HUES64 (cell line): ENCODE results near the gene RENBP.
A peak's percentile ranks its signal among the peaks of the same experiment; 100 is the strongest.

ENCODE experiments used
- H3K27ac ChIP-seq: 2 replicates; pipeline ENCODE4 v1.7.0; 2013; ENCODE audit warnings: low read depth, low read length, inconsistent platforms
- H3K27me3 ChIP-seq: 2 replicates; pipeline ENCODE4 v1.6.1; 2013; ENCODE audit warnings: mild to moderate bottlenecking, low read length; ENCODE audit not compliant: insufficient read depth
- H3K36me3 ChIP-seq: 2 replicates; pipeline ENCODE4 v1.6.1; 2013; ENCODE audit warnings: mild to moderate bottlenecking, low read length; ENCODE audit not compliant: insufficient read depth
- H3K4me1 ChIP-seq: 2 replicates; pipeline ENCODE4 v1.6.1; 2013; ENCODE audit warnings: mild to moderate bottlenecking, low read length, moderate library complexity; ENCODE audit not compliant: insufficient read depth
- H3K4me3 ChIP-seq: 2 replicates; pipeline ENCODE4 v1.5.1; 2013; ENCODE audit warnings: mild to moderate bottlenecking, low read length, moderate library complexity
- H3K9ac ChIP-seq: 2 replicates; pipeline ENCODE4 v1.6.1; 2013; ENCODE audit warnings: mild to moderate bottlenecking, low read depth, low read length
- H3K9me3 ChIP-seq: 2 replicates; pipeline ENCODE4 v1.6.1; 2013; ENCODE audit warnings: low read depth, low read length; ENCODE audit not compliant: insufficient read depth
- WGBS: fragments of 150-250, 120-280 bp; methylation state at CpG from one replicate; pipeline ENCODE4 v1.1.7; 2013; ENCODE audit warnings: missing lambda C conversion rate; 5-methylcytosine and 5-hydroxymethylcytosine counted together

The RENBP gene

DNA sequence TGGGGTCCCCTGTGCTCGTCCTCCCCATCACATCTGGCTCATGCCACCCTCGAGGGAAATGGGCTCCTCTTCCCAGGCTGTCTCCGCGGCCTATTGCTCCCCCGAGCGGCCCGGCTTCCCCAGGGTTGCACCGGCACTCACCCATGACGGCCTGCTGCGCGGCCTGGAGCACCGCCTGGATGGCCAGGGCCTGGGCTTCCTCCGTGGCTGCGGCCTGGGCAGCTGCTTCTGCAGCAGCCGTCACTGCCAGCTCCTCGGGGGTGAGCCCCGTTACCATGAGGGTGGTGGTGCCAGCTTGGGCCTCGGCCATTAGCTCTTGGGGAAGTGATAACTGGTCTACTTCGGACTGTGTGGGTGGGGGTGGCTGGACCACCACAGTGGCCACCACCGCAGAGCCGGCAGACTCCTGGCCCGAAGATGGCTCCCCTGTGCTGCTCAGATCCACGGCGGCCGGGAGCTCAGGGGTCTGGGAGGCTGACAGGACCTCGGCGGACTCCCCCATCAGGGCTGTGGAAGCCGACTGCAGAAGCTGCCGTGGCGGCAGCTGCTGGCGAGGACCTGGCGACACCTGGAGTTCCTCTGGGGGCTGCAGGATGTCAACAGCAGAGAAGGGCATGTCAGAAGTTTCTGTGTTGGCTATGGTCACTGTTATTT, 8.1 kb upstream of the RENBP start:
- H3K4me3 ChIP-seq, result no peak overlapping the region
- peak overlapping the region; percentile 79 for H3K27ac ChIP-seq
- 95% methylated on average over 32 of the region's 32 CpGs for WGBS
- no peak overlapping the region for H3K9ac ChIP-seq
- H3K4me1 ChIP-seq, result 0 out of 2 replicates have a peak, but pooled peaks cover 4% of the 10 kb centered on the region
- no peaks in the 10 kb centered on the region for H3K27me3 ChIP-seq
- peaks cover 86% of the 10 kb centered on the region for H3K36me3 ChIP-seq
- H3K9me3 ChIP-seq, result no peaks in the 10 kb centered on the region

DNA sequence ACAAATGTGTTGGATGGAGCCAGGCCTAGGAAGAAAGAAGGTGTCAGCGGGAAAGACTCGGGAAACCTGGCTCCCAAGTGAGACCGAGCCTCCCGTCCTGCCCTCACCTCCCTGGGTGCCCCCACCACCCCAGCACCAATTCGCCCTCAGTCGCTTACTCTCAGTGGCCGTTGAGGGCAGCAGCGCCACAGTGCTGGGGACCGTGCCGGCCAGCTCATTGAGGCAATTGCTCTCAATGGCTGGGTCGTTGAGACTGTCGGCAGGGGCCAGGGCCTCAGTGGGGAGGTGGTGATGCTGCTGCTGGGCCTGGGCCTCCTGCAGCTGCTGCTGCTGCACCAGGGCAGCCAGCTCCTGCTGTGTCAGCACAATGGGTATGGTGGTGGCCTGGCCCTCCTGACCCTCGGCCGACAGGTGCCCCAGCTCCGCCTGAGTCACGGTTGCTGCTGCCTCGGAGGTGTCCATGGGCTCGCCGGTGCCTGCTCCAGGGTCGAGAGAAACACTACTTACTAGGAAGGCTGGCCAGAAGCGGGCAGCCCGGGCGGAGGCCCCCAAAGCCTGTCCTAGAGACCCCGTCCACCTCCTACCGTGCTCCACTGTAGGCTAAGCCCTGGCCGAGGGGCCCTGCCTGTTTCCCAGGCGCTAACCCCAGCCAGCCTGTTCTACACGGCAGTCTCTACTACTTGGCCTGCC, 7.4 kb upstream of the RENBP start:
- WGBS, result 94% methylated on average over 28 of the region's 28 CpGs

GRCh38 chrX:153950127-153950526, 5.7 kb upstream of the RENBP start:
- 0 out of 2 replicates have a peak, but pooled peaks cover 5% of the 10 kb centered on the region for H3K4me1 ChIP-seq
- no peak overlapping the region for H3K4me3 ChIP-seq
- no peaks in the 10 kb centered on the region for H3K9me3 ChIP-seq
- WGBS, result 89% methylated on average over 19 of the region's 19 CpGs
- no peak overlapping the region for H3K27ac ChIP-seq
- no peaks in the 10 kb centered on the region for H3K27me3 ChIP-seq
- no peak overlapping the region for H3K9ac ChIP-seq
- H3K36me3 ChIP-seq, result peaks cover 66% of the 10 kb centered on the region

More for the DNA sequence above, 7.4 kb upstream of the RENBP start:
- Histone ChIP-seq H3K4me3 (no peak overlapping the region), H3K27ac (no peak overlapping the region; the same call in 1 of the 2 replicates), H3K9me3 (no peaks in the 10 kb centered on the region), H3K36me3 (peaks cover 83% of the 10 kb centered on the region), H3K4me1 (0 out of 2 replicates have a peak, but pooled peaks cover 5% of the 10 kb centered on the region), H3K9ac (no peak overlapping the region), H3K27me3 (no peaks in the 10 kb centered on the region)

- no peaks in the 10 kb centered on the region for H3K9me3 ChIP-seq
- no peak overlapping the region for H3K9ac ChIP-seq
- H3K27me3 ChIP-seq, result no peaks in the 10 kb centered on the region
- 77% methylated on average over 25 of the region's 30 CpGs for WGBS
- peak overlapping the region; percentile 84 for H3K27ac ChIP-seq
- peaks cover 56% of the 10 kb centered on the region for H3K36me3 ChIP-seq
- no peak overlapping the region for H3K4me3 ChIP-seq
- 0 out of 2 replicates have a peak, but pooled peaks cover 5% of the 10 kb centered on the region for H3K4me1 ChIP-seq
Measured at GRCh38 chrX:153948847-153949805, 4.7 kb upstream of the RENBP start.

DNA sequence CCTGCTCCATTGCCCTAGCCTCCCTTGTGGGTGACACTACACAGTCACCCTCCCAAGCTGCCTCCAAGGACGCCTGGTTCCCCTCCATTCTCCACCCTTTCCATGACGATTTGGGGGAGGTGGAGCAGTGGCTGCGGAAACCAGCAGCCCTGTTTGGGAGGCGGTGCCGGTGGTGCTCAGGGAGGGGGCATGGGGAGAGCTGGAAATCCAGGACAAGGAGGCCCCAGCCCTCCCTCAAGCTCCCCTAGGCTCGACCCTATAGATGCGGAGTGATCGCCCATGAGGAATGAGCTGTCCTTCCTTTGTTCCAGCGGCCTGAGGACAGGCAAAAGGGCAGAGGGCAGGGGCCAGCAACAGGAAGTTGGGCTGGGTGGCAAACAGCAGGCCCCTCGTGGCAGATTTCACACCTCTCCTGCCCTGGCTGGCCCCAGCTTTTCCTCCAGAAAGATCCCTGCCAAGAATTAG, 3.6 kb upstream of the RENBP start:
- no peaks in the 10 kb centered on the region for H3K9me3 ChIP-seq
- H3K4me1 ChIP-seq, result 0 out of 2 replicates have a peak, but pooled peaks cover 5% of the 10 kb centered on the region
- peak overlapping the region; percentile 84 for H3K27ac ChIP-seq
- peaks cover 46% of the 10 kb centered on the region for H3K36me3 ChIP-seq
- no peaks in the 10 kb centered on the region for H3K27me3 ChIP-seq
- 55% methylated on average over 5 of the region's 10 CpGs for WGBS
- 0 out of 2 replicates have a peak overlapping the region, but pooled peaks have one; percentile 19 for H3K9ac ChIP-seq
- H3K4me3 ChIP-seq, result no peak overlapping the region

GRCh38 chrX:153947009-153947769, 2.7 kb upstream of the RENBP start:
- Histone ChIP-seq H3K9me3 (no peaks in the 10 kb centered on the region), H3K4me3 (no peak overlapping the region)

GRCh38 chrX:153945956-153946943, 1.8 kb upstream of the RENBP start:
- Histone ChIP-seq H3K27ac (no peak overlapping the region), H3K27me3 (no peaks in the 10 kb centered on the region), H3K4me3 (no peak overlapping the region), H3K4me1 (0 out of 2 replicates have a peak, but pooled peaks cover 5% of the 10 kb centered on the region), H3K36me3 (peaks cover 28% of the 10 kb centered on the region), H3K9me3 (no peaks in the 10 kb centered on the region), H3K9ac (no peak overlapping the region)
- WGBS, result 96% methylated on average over 24 of the region's 24 CpGs

More at GRCh38 chrX:153947009-153947769, 2.7 kb upstream of the RENBP start:
- no peak overlapping the region for H3K9ac ChIP-seq
- WGBS, result 59% methylated on average over 13 of the region's 19 CpGs
- H3K27ac ChIP-seq, result peak overlapping the region; percentile 84; the same call in 1 of the 2 replicates
- H3K27me3 ChIP-seq, result no peaks in the 10 kb centered on the region
- H3K4me1 ChIP-seq, result 0 out of 2 replicates have a peak, but pooled peaks cover 5% of the 10 kb centered on the region
- H3K36me3 ChIP-seq, result peaks cover 38% of the 10 kb centered on the region

GRCh38 chrX:153944800-153945150, 332 bp upstream of the RENBP start:
- Histone ChIP-seq H3K27ac (no peak overlapping the region), H3K9ac (no peak overlapping the region), H3K4me3 (0 out of 2 replicates have a peak overlapping the region, but pooled peaks have one; percentile 36), H3K27me3 (no peaks in the 10 kb centered on the region), H3K36me3 (peaks cover 14% of the 10 kb centered on the region), H3K9me3 (no peaks in the 10 kb centered on the region), H3K4me1 (0 out of 2 replicates have a peak, but pooled peaks cover 5% of the 10 kb centered on the region)
- WGBS, result 34% methylated on average over 6 of the region's 6 CpGs

GRCh38 chrX:153941336-153942252, 2.8 kb downstream of the RENBP start:
- Histone ChIP-seq H3K4me3 (peak overlapping the region; percentile 20; the same call in 1 of the 2 replicates), H3K9me3 (no peaks in the 10 kb centered on the region), H3K27me3 (no peaks in the 10 kb centered on the region), H3K27ac (peak overlapping the region; percentile 56; the same call in 1 of the 2 replicates), H3K9ac (no peak overlapping the region), H3K4me1 (no peaks in the 10 kb centered on the region), H3K36me3 (no peaks in the 10 kb centered on the region)
- WGBS, result 17% methylated on average over 16 of the region's 23 CpGs
